Activated T-cell treated with anti-CD3 and anti-CD28 coated beads, Interleukin-2, amount 50 U/mL, for 72 hours (primary cell): ENCODE measurements around the gene MRPL2. TPM values are rescaled to one million over a fixed set of nuclear protein-coding genes. Genes with fewer than 3 reads are reported as not detected.

Experiments used
- ATAC-seq, 2 donors: fragments of 150-1000 bp; cut with Tn5 transposase; replicated peaks in 1 of 2; 2 replicates each; pipeline ENCODE4 v1.10.0; 2021; ENCODE audit warnings: moderate library complexity in 2 of 2, mild to moderate bottlenecking in 1 of 2
- DNase-seq, 2 donors: peaks; one replicate each; pipeline ENCODE4 v3.0.0; 2021 to 2022; ENCODE audit warnings: mixed read lengths in 1 of 2
- H3K27ac Mint-ChIP-seq: one replicate; pipeline ENCODE4 v1.8.0; 2022; ENCODE audit warnings: mild to moderate bottlenecking, moderate library complexity, mixed read lengths
- H3K27me3 Mint-ChIP-seq: one replicate; pipeline ENCODE4 v1.8.0; 2022; ENCODE audit warnings: low read depth, mixed read lengths
- H3K36me3 Mint-ChIP-seq, 2 donors: one replicate each; pipeline ENCODE4 v1.8.0; 2022; ENCODE audit warnings: mixed read lengths in 2 of 2, mild to moderate bottlenecking in 1 of 2; ENCODE audit not compliant: insufficient read depth in 2 of 2
- H3K4me1 Mint-ChIP-seq: one replicate; pipeline ENCODE4 v1.8.0; 2022; ENCODE audit warnings: low read depth, mixed read lengths
- H3K4me3 Mint-ChIP-seq, 2 donors: one replicate each; pipeline ENCODE4 v1.8.0; 2022; ENCODE audit warnings: mild to moderate bottlenecking in 2 of 2, mixed read lengths in 2 of 2, moderate library complexity in 2 of 2
- H3K9me3 Mint-ChIP-seq, 2 donors: one replicate each; pipeline ENCODE4 v1.8.0; 2022; ENCODE audit warnings: mixed read lengths in 2 of 2
- total RNA-seq, 2 donors: library from RNA; stranded (reverse); gene quantifications; one replicate each; pipeline ENCODE4 v1.2.3, GENCODE V29; 2022

MRPL2 gene
- 10 to 100 TPM; 85.0 to 85.7 TPM for total RNA-seq

- H3K27ac Mint-ChIP-seq: peak within 1 kb of the TSS; percentile 96
- H3K9me3 Mint-ChIP-seq: no peaks in the 10 kb centered on the region
- no peaks in the 10 kb centered on the region for H3K36me3 Mint-ChIP-seq
- no peaks in the 10 kb centered on the region for H3K27me3 Mint-ChIP-seq
- H3K4me3 Mint-ChIP-seq: peak within 1 kb of the TSS; percentile 90 to 94
- DNase-seq (peak; percentile 94 to 97), ATAC-seq (peak; percentile 96 to 97)
- peaks cover 46% of the 10 kb centered on the region for H3K4me1 Mint-ChIP-seq
These were observed at the start of gene MRPL2, which contains the start of gene KLC4 for GRCh38 chr6:43059168-43060033. TSS of gene MRPL2 (minus strand) at chr6:43059434. CDS start at chr6:43059381, 53 bp downstream. TSS of gene KLC4 (plus strand) at chr6:43059631. CDS start at chr6:43061336, 1,705 bp downstream.

- ATAC-seq (no peak), DNase-seq (no peak)
- Mint-ChIP-seq H3K9me3 (no peaks in the 10 kb centered on the region), H3K4me1 (no peaks in the 10 kb centered on the region), H3K27me3 (no peaks in the 10 kb centered on the region), H3K36me3 (no peaks in the 10 kb centered on the region), H3K27ac (no peak overlapping the region), H3K4me3 (no peak overlapping the region)
These were observed 48.3 kb upstream of the MRPL2 start for GRCh38 chr6:43107344-43108062.

- DNase-seq (no peak), ATAC-seq (no peak)
- Mint-ChIP-seq H3K4me3 (no peak overlapping the region), H3K27me3 (no peaks in the 10 kb centered on the region), H3K36me3 (no peaks in the 10 kb centered on the region), H3K27ac (no peak overlapping the region), H3K4me1 (no peaks in the 10 kb centered on the region), H3K9me3 (no peaks in the 10 kb centered on the region)
These were observed 46.4 kb upstream of the MRPL2 start for GRCh38 chr6:43105538-43106222.

- H3K4me3 Mint-ChIP-seq: no peak overlapping the region
- H3K36me3 Mint-ChIP-seq: no peaks in the 10 kb centered on the region
- H3K4me1 Mint-ChIP-seq: no peaks in the 10 kb centered on the region
- no peak overlapping the region for H3K27ac Mint-ChIP-seq
- DNase-seq (no peak), ATAC-seq (no peak)
- H3K27me3 Mint-ChIP-seq: no peaks in the 10 kb centered on the region
- H3K9me3 Mint-ChIP-seq: no peaks in the 10 kb centered on the region
These were observed 44.1 kb upstream of the MRPL2 start for GRCh38 chr6:43103253-43103876.

- DNase-seq (no peak), ATAC-seq (no peak)
- Mint-ChIP-seq H3K27ac (no peak overlapping the region), H3K4me3 (no peak overlapping the region), H3K4me1 (no peaks in the 10 kb centered on the region), H3K9me3 (no peaks in the 10 kb centered on the region), H3K36me3 (no peaks in the 10 kb centered on the region), H3K27me3 (no peaks in the 10 kb centered on the region)
These were observed 42.3 kb upstream of the MRPL2 start for GRCh38 chr6:43101497-43101896.

GRCh38 chr6:43097502-43097901 is 38.3 kb upstream of the MRPL2 start:
- no peaks in the 10 kb centered on the region for H3K36me3 Mint-ChIP-seq
- ATAC-seq (no peak), DNase-seq (no peak)
- no peaks in the 10 kb centered on the region for H3K9me3 Mint-ChIP-seq
- H3K27ac Mint-ChIP-seq: no peak overlapping the region
- H3K4me1 Mint-ChIP-seq: peaks cover 22% of the 10 kb centered on the region
- no peaks in the 10 kb centered on the region for H3K27me3 Mint-ChIP-seq
- H3K4me3 Mint-ChIP-seq: no peak overlapping the region

GRCh38 chr6:43097098-43097489 is 37.9 kb upstream of the MRPL2 start:
- H3K4me3 Mint-ChIP-seq: no peak overlapping the region

GRCh38 chr6:43096451-43097097 is 37.3 kb upstream of the MRPL2 start:
- H3K4me1 Mint-ChIP-seq: peaks cover 22% of the 10 kb centered on the region
- H3K9me3 Mint-ChIP-seq: no peaks in the 10 kb centered on the region
- H3K36me3 Mint-ChIP-seq: no peaks in the 10 kb centered on the region
- H3K27ac Mint-ChIP-seq: no peak overlapping the region
- H3K4me3 Mint-ChIP-seq: no peak overlapping the region
- no peak for DNase-seq
- no peaks in the 10 kb centered on the region for H3K27me3 Mint-ChIP-seq
- ATAC-seq: no peak

More at GRCh38 chr6:43097098-43097489, 37.9 kb upstream of the MRPL2 start:
- peaks cover 22% of the 10 kb centered on the region for H3K4me1 Mint-ChIP-seq
- H3K27ac Mint-ChIP-seq: no peak overlapping the region
- ATAC-seq (no peak), DNase-seq (no peak)
- H3K27me3 Mint-ChIP-seq: no peaks in the 10 kb centered on the region
- H3K9me3 Mint-ChIP-seq: no peaks in the 10 kb centered on the region
- H3K36me3 Mint-ChIP-seq: no peaks in the 10 kb centered on the region

GRCh38 chr6:43095939-43096338 is 36.7 kb upstream of the MRPL2 start:
- H3K9me3 Mint-ChIP-seq: no peaks in the 10 kb centered on the region
- DNase-seq (no peak), ATAC-seq (no peak)
- H3K36me3 Mint-ChIP-seq: no peaks in the 10 kb centered on the region
- H3K4me3 Mint-ChIP-seq: peak overlapping the region in 1 of 2 donors; percentile 39
- H3K4me1 Mint-ChIP-seq: peaks cover 22% of the 10 kb centered on the region
- no peaks in the 10 kb centered on the region for H3K27me3 Mint-ChIP-seq
- H3K27ac Mint-ChIP-seq: no peak overlapping the region

- DNase-seq (no peak), ATAC-seq (peak; percentile 24 to 73)
- Mint-ChIP-seq H3K4me1 (peaks cover 22% of the 10 kb centered on the region), H3K27me3 (no peaks in the 10 kb centered on the region), H3K27ac (peak overlapping the region; percentile 27), H3K4me3 (peak overlapping the region; percentile 16 to 36), H3K36me3 (no peaks in the 10 kb centered on the region), H3K9me3 (no peaks in the 10 kb centered on the region)
These were observed 34.4 kb upstream of the MRPL2 start for GRCh38 chr6:43093436-43094289.

GRCh38 chr6:43092635-43093034 is 33.4 kb upstream of the MRPL2 start:
- Mint-ChIP-seq H3K9me3 (no peaks in the 10 kb centered on the region), H3K27me3 (no peaks in the 10 kb centered on the region), H3K27ac (no peak overlapping the region), H3K4me3 (peak overlapping the region in 1 of 2 donors; percentile 20), H3K4me1 (peaks cover 22% of the 10 kb centered on the region), H3K36me3 (no peaks in the 10 kb centered on the region)
- DNase-seq (no peak), ATAC-seq (no peak)
